Amniotic epithelial cell (primary cell): ENCODE data around the gene PHYKPL.
A peak's percentile ranks its signal among the peaks of the same experiment; 100 is the strongest.

Source experiments
- DNase-seq: peaks from one replicate; pipeline ENCODE4 v3.0.0-alpha.2; 2010; ENCODE audit warnings: low read depth

PHYKPL gene

DNA sequence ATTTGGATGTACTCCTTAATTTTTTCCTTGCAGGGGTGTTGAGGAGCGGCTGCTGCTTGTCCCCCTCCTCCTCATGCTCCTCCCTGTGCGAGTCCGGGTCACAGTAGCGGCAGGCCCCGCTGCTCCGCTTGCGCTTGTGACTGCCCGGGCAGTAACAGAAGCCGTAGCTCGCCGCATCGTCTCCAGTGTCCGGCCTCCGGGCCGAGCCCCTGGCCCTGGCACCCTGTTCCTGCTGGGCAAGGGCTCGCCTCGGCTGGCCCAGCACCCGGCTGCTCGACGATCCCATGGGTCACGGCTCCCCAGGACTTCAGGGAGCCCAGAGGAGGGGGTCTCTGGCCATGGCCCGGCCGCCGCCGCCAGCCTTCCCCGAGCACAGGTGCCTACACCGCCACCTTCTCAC is 45.6 kb downstream of the PHYKPL start, which contains the start of gene GMCL2:
GMCL2 (minus strand) TSS at position 358 of the 400 bp plus-strand sequence; CDS start at position 286, 72 bp downstream.
- no peak for DNase-seq

DNA sequence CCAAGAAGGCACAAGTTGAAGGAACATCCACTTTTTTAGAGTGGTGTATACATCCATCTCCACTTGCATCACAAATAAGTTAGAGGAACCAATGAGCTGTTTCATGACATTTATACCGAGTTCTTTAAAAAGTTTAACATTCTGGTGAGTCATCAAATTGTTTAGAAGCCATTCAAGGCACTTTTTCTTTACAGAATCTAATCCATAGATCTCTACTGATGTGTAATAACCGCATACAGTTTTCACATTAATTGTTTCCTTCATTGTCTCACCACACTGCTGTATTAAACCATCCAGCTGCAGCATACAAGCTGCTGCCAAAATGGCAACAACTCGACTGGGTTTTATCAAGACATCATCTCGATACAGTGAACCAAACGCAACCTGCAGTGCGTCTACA is 46.2 kb downstream of the PHYKPL start:
- DNase-seq = no peak

DNA sequence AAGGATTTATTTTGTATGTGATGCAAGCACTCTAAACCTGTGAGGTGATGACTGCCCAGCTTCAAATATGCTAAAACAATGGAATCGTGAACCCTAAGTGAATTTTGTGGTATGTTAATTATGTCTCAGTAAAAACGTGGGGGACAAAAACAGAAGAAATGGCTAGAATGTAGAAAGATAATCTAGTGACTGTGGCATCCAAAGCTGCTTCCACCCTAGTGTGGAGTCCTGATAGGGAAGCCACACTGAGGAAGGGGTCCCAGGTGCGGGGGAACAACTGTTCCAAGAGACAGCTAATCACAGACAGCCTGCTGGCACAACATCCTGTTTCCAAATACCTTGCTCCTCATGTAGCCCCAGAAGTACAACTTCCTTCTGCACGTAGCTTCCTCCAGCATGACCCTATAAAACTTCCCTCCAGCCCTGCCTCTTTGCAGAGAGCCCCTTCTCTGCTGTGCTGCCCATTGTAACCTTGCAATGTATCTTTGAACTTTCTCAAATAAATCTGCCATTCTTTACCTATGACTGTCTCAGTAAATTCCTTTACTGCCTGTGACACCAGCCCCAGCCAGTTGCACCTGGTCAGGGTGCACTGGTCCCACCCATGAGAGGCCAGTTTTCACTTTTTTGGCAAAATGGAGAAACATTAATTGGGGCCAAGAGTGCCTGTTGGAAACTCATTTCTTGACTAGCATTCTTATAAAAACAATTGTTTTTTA is 50.3 kb downstream of the PHYKPL start:
- DNase-seq = no peak

DNA sequence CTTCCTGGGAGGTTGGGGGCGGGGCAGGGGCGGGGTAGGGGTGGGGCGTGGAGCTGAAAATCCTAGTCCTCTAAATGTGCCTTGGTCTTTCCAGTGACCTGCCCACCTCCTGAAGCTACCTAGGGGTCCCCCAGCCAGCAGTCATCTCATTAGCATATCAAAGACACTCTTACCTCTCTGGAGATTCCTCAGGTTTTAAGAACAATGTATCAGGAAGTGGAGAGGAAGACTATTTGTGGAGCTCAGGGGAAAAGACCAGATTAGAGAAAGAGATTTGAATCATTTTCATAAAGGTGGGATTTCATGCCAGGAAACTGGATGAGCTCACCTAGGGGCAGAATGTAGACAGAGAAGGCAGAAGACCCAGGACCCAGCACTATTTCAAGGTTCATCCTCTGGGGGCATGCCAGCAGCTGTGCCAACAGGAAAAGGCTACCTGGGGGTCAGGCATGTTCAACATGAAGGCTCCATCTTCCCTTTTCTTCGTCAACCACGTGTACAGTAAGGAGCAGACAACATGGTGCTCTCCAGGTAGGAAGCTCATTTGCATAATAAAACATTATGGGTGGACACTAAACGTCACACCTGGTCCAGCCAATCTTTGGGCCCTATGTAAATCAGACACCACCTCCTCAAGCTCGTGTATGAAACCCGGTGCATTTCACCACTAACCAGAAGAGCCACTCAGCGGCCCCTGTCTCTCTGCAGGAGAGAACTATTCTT is 52.3 kb downstream of the PHYKPL start:
- no peak for DNase-seq

DNA sequence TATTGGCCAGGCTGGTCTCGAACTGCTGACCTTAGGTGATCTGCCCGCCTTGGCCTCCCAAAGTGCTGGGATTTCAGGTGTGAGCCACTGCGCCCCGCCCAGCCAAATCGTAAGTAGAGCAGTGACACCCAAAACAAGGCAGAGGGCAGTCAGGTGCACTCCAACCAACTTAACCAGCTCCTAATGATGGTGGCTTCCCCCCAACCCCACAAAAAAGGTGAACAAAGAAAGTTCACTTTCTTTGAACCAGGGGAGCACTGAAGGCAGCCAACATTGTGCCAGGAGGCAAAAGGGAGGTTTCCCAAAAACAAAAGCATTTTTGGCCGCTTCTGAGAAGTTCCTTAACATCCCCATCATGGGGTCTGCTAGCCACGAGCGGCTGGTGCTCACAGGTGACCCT is 55.0 kb downstream of the PHYKPL start:
- no peak for DNase-seq

DNA sequence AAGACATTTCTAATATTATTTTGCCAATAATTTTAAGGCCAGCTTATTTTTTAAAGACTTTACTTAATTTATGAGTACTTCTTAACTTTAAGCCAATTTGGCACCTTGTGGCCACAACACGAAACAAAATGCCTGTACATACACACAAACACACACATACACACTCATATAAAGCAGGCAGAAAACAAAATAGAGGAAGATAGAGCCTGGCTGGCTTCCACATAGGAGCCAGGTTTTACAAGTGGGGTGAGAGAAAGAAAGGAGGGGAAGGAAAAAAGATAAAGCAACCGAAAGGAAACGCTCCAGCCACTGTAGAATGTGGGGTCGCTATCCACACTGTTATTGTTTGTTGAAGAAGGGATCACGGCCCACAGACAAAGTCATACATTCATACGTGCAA is 55.8 kb downstream of the PHYKPL start:
- no peak for DNase-seq

DNA sequence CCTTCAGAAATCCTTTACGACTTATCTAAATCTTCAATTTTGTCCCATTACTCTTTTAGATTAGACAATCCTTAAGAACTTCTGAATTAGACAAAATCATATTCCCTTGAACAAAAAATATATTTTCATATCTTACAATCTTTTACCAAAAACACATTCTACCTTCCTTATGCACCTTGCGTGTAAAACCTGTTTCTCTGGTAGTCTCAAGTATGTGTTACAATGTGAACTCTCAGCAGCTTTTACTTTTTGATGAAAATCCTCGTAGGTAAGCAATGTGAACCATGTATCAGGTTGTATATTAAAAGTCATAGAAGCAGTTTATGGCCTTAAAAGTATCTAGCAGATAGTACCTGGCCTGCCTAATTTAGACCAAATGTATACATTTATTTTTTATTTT is 58.1 kb downstream of the PHYKPL start:
- DNase-seq = no peak

DNA sequence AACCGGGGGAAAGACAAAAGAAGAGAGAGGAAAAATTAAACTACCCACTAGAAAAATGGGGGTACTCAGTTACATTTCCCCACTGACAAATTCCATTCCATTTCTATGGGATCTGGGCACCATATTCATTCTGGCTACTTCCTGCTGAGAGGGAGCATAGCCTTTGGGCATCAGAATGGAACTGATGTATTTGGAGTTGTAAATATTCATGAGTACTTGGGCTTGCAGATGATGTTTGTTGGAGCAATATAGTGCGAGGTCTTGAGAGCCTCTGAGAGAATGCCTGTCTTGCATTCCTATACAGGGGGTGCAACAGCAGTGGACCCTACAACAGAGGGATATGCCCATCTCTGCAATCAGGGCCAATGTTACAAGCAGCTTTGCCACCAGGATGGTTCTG is 62.1 kb downstream of the PHYKPL start:
- no peak for DNase-seq

DNA sequence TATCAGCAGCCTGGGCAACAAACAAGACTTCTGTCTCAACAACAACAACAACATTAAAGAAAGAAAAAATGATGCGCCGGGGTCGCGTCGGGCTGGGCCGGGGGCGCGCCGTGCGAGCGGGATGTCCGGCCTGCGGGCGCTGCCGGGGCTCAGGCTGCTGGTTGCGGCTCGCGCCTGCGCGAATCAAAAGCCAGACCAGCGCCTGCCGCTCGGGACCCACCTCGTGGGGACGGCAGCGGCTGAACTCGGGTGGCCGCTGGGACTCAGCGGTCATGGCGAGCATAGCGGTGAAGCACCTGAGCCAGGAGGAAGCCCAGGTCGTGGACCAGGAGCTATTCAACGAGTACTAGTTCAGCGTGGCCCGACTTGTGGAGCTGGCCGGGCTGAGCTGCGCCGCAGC is 67.0 kb downstream of the PHYKPL start:
- no peak for DNase-seq

DNA sequence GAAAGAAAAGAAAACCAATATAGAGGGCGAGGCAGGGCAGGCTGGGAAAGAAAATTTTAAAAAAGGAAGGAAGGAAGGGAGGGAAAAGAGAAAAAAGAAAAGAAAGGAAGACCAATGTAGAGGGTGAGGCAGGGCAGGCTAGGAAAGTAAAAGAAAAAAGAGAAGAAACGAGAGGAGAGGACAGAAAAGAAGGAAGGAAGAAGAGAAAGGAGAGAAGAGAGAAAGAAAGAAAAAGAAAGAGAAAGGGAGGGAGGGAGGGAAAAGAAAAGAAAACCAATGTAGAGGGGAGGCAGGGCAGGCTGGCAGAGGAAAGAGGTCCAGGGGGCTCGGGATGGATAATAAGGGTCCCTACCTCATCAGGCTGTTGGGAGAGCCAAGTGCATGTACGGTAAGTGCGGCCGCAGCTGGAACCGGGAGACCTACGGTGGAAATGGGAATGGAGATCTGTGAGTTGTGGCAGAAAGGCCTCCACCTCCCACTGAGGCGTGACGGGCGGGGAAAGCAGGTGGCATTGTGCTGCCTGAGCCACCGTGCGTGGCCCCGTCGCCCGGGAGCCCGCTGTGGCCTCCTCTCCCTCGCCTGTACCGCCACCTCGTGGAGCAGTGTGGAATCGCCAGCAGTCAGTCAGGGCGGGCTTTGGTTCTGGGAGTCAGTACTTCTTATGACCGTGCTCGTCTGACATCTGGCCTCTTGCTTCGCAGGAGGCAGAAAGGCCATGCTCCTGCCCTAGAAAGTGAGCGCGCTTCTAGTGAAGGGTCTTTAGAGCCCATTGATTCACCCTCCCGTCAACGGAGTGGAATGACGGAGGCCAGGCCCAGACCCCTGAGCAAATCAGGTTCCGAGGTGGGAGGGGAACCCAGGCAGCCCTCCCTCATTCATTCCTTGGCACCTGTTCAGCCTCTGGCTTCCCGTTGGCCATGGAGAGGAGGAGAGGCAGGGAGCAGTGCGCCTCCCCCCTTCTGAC is 68.5 kb downstream of the PHYKPL start:
- peak; percentile 37 for DNase-seq

DNA sequence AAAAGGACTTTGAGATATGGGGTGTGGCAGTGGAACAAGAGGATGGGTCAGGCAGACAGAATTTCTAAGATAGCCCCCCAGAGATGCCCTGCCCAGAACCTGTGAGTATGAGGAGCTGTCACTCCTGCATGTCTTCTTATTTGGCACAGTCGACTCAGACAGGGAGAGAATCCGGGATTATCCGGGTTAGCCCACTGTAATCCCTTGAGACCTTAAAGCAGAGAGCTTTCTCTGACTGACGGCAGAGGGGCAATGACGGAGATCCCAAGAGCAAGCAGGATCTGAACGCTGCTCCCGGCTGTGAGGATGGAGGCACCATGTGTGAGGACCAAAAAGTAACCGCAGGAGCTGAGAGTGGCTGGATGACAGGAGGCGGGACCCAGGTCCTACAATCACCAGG is 70.1 kb downstream of the PHYKPL start:
- DNase-seq = no peak

DNA sequence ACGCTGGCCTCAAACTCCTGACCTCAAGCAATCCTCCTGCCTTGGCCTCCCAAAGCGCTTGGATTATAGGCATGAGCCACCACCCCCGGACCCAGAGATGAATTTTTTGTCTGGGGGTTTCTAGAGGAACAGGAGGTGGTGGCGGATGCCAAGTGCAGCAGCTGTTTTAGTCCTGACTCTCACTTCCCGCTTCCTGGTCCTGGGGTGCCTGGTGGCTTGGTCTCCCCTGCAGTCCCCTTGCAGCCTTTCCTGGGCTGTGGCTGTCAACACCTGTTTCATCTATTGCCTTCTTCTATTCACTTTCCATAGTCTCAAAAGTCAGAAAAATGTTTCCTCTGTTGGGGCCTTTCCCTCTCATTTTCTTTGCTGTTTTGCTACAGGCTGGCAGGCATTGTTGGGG is 72.4 kb downstream of the PHYKPL start:
- DNase-seq = no peak
